Measurements from ENCODE around the gene EXOG. TPM values are rescaled to one million over a fixed set of nuclear protein-coding genes. Genes with fewer than 3 reads are reported as not detected.

EXOG gene
- total RNA-seq, 1 donor from 2014 or later, result 8.2 TPM

DNA sequence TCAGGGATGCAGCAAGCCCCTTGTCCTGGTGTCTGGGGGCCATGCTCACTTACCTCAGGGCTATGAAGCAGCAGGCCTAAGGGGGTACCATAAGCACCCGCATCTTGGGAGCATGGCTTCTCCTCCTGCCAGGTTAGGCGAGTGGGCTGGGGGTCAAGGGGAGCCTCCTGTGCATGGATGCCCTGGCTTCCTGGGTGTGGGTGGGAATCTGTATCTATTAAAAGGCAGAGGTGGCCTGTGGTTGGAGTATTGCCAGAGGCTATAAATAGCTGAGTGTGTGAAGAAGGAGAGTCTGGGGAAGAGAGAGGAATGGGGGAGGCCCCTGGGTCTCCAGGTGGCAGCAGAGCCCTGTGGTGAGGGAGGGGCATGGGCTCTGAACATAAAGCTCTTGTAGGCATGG is 22.9 kb upstream of the EXOG start:
- no peak for DNase-seq

- no peak for DNase-seq
Observed at GRCh38 chr3:38474928-38475605, 21.1 kb upstream of the EXOG start.

- DNase-seq, result no peak
Observed at GRCh38 chr3:38475716-38476115, 20.4 kb upstream of the EXOG start.

- no peak for DNase-seq
Observed at GRCh38 chr3:38476157-38476756, 19.9 kb upstream of the EXOG start.

DNA sequence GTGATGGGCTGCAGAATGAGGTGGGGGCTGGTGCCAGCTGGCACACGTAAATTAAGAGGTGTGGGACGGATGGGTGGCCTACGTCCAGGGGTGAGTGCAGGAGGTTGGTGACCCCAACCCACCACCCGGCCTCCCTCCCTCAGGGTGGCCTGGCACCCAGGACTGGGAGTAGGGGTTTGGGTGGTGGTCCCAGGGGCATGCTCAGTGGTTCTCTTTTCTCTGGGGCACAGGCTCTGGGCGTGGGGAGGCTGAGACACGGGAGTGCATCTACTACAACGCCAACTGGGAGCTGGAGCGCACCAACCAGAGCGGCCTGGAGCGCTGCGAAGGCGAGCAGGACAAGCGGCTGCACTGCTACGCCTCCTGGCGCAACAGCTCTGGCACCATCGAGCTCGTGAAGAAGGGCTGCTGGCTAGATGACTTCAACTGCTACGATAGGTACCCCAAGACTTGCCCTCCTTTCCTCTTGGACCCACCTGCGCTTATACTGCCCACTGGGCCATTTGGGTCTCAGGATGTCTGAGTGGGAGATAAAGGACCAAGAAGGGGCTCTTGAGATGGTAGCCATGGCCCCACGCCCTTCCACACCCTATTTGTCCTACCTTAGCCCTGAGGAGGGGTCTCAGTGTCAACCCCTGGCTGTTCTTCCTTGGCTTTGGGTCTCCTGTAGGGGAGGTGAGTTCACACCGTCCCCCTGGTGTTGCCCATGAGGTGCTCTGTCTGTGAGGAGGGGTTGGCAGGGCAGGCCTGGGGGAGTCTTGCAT is 18.9 kb upstream of the EXOG start:
- DNase-seq, result no peak

DNA sequence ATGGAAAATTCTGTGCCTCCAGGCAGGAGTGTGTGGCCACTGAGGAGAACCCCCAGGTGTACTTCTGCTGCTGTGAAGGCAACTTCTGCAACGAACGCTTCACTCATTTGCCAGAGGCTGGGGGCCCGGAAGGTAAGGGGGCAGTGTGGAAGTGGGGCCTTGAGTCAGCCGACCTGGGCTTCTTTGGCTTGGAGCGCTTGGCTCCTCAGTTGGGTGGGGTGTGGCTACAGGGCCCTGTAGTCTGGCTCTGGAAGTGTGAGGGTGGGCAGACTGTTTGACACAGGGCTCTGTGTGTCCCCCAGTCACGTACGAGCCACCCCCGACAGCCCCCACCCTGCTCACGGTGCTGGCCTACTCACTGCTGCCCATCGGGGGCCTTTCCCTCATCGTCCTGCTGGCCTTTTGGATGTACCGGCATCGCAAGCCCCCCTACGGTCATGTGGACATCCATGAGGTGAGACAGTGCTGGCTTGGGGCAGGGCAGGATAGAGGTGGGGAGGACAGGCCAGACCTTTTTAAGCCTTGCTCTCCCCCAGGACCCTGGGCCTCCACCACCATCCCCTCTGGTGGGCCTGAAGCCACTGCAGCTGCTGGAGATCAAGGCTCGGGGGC is 18.2 kb upstream of the EXOG start:
- DNase-seq, result no peak

DNA sequence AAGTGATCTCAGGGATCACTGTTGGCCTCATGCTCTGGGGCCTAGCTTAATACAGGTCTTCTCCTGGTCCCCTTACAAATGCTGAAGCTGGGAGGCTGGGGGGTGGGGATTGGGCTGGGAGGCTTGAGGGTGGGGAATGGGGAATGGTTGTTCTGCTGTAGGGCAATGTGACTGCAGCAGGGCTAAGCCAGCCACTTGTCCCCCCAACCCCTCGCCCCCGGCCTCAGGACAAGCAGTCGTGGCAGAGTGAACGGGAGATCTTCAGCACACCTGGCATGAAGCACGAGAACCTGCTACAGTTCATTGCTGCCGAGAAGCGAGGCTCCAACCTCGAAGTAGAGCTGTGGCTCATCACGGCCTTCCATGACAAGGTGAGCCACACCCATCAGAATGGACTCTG is 17.2 kb upstream of the EXOG start:
- no peak for DNase-seq

DNA sequence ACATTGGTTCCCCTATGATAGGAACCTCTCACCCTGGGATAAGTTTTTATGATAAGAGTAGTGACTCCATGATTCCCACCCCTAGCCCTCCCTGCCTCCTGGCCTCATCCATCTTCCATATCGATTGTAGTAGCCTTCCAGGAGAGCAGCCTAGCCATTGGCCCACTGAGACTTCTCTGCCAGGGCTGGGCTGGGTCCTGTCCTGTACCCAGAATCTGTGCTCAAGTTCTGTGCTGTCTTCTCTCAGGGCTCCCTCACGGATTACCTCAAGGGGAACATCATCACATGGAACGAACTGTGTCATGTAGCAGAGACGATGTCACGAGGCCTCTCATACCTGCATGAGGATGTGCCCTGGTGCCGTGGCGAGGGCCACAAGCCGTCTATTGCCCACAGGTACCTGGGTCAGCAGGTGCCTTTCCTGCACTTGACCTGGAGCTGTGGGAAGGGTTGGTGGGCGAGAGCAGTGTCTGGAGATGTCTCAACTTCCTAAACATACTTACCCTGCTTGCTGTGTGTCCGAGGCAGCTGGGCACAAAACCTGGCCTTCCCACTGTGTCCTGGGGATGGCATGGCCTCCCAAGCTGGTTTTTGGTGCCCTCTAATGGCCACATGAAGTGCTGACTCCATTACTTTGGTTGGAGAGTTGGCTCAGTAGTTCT is 16.6 kb upstream of the EXOG start:
- peak; percentile 88 for DNase-seq

DNA sequence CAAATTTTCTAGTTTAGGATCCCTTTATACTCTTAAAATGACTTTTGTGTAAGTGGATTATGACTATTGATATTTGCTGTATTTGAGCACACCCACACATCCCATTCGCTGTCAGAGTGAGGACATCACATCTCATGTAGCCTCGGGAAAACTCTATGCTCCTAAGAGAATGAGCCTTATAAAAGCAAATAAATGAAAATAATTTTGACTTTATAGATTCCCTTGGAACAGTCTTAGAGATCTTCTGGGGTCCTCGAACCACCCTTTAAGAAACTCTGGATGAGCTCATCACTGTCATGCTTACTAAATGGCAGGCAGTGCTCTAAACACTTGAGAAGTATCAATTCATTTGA is 16.1 kb upstream of the EXOG start:
- no peak for DNase-seq

GRCh38 chr3:38480930-38481329 is 15.2 kb upstream of the EXOG start:
- DNase-seq, result no peak

- no peak for DNase-seq
Observed at GRCh38 chr3:38482951-38483350, 13.2 kb upstream of the EXOG start.

DNA sequence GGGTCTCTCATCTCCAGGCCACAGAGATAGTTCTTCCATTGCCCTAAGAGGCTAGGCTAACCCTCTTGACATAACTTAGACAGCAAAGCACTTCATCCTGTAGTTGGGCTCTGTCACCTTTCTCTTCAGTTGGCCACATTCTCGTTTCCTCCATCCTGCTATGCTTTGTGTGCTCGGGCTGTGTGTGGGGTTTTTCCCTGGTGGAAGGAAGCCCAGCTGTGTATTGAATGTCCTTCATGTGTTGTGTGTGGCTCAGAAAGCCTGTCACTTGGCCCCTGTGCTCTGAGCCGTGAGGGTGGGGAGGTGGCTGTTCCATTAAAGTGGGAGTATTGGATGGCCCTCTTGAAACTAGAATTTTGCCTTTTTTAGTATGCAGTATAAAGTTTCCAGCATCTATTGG is 8.8 kb upstream of the EXOG start:
- DNase-seq, result no peak

- DNase-seq, result no peak
Observed at GRCh38 chr3:38488949-38489348, 7.2 kb upstream of the EXOG start.

DNA sequence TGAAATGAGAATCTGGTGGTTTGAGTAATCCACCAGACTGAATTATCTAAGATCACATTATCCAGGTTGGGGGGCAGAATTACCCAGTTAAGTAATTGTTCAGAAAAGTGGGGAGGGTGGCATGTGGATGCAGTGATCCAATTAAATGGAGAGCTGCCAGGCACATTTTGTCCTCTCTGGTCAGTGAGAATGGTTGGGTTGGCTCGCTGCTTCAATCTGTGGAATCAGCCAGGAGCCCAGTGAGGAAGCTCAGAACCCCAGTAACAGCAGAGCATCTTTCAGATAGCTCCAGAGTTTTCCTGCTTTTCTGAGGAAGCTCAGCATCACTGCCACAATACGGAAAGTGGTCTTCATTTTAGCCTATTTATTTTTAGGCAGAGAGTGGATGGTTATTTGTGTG is 6.4 kb upstream of the EXOG start:
- no peak for DNase-seq

GRCh38 chr3:38490281-38491030 is 5.7 kb upstream of the EXOG start:
- DNase-seq, result no peak

GRCh38 chr3:38491215-38491614 is 4.9 kb upstream of the EXOG start:
- DNase-seq, result no peak

DNA sequence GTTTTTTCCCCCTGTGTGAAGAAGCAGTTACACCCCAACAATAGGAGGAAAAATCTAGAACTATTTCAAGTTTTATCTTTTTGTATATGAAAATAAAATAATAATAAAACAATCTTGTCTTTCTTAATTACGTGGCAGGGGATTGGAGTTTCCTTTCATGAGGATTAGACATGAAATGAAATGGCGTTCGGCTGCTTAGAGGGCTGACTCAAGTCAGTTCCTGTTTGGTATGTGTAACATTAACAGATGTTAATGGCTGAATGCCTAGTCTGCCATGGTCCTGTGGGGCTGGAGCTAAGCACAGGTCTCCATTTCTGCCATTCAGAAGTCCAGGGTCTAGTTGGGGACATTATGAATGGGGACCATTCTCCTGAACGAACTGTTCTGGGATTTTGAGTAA is 3.1 kb upstream of the EXOG start:
- DNase-seq, result peak; percentile 70

GRCh38 chr3:38497031-38497430 is 891 bp downstream of the EXOG start:
- DNase-seq, result no peak

DNA sequence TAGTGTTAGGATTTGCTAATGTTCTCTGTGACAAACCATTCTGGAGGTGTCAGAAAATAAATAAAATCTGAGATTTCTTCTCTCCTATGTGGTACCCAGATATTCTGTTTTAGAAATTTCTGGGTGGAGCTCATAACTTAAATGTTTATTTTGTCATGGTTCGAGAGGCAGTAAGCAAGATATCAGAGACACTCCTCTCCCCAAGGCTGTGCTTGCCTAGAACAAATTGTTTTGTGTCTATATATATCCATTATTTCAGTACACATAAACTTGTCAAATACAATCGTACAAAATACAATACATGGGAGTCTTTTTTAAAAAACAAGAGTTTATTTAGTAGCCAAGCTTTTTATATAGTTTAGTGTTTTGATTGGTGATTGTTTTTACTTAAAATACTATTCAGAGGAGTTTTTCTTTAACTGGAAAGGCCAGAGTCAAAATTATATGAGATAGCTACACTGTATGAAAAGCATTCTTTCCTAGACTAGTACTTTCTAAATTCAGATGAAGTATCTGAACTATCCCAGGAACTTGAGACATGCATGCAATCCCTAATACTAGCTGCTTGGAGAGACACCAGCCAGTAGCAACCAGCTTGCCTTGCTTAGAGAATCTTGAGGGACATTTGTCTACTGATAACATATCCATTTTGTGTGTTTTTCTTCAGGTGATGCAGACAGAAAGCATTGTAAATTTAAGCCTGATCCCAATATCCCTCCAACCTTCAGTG is 4.7 kb downstream of the EXOG start:
- no peak for DNase-seq

DNA sequence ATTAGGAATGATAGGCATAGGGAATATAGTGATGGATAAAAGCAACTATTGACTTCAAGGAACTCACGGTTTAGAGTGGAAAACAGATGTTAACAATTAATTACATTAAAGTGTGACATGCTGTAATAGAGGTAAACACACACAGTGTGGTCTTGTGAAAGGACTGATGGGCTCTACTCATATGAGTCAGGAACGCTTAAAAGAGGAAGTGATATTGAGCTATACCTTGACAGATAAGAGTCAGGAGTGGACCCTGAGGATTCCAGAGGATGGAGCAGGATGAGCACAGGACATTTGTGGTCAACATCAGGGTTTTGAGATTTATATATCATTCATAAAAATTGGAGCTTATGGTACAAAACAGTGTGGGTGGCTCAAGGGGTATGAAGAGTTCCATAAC is 11.0 kb downstream of the EXOG start:
- no peak for DNase-seq

DNA sequence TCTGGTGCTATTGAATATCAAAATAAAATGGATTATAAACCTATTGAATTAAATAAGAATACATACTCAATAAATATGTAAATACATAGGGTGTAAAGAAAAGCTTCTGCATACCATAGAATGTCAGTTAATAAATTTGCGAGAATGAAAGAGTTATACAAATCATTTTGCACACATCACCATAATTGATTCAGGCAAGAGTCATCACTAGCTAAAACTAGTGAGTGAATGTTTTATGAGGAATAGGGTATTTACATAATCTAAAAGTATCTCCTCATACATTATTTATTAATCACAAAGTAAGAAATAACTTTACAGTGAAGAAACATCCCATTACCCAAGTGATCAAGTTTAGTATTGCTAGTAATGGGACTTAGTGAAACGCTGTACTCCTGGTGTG is 13.6 kb downstream of the EXOG start:
- no peak for DNase-seq

DNA sequence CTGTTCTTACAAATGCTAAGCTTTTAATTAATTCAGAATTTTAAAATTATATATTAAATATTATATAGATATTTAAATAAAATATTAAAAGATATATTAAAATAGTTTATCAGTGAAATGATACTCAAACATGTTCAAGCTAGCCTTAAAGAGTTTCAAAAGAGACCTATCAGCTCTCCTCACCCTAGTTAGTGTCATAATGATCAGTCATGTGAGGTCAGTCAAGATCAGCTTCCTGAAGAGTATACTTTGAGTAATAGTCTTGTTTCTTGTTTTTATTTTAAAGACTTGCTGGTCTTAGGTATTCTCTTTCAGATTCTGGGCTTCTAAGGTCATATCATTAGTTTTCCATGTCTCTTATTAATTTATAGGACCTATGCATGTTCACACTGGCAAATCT is 14.5 kb downstream of the EXOG start:
- DNase-seq, result no peak
